Tibial artery (tissue), 4 donors: ENCODE results near the gene TFEC.

Experiments used
- DNase-seq, 2 donors: peaks; one replicate each; pipeline ENCODE4 v3.0.0-alpha.2; 2019
- H3K27ac ChIP-seq, 2 donors: fragments of 200-600 bp; sonication (generic) in 1 of 2; 1 replicate in 1 of 2; 2 replicates in 1 of 2; pipeline ENCODE4 v1.5.1; 2018 to 2019; ENCODE audit warnings: mild to moderate bottlenecking in 1 of 2
- H3K27me3 ChIP-seq, 2 donors: fragments of 200-600 bp; sonication (generic) in 1 of 2; one replicate each; pipeline versions ENCODE4 v1.5.1 to v1.6.0; 2016 to 2019
- H3K36me3 ChIP-seq, 3 donors: fragments of 200-600 bp; sonication (generic) in 2 of 3; one replicate each; pipeline ENCODE4 v1.5.1; 2016 to 2019; ENCODE audit warnings: mild to moderate bottlenecking in 2 of 3
- H3K4me1 ChIP-seq, 4 donors: fragments of 200-600 bp; sonication (generic) in 2 of 4; 1 replicate in 3 of 4; 2 replicates in 1 of 4; pipeline ENCODE4 v1.5.1; 2016 to 2019
- H3K4me3 ChIP-seq, 2 donors: fragments of 200-600 bp; sonication (generic) in 1 of 2; 1 replicate in 1 of 2; 2 replicates in 1 of 2; pipeline ENCODE4 v1.5.1; 2018 to 2019; ENCODE audit warnings: mild to moderate bottlenecking in 2 of 2
- H3K9me3 ChIP-seq, 3 donors: fragments of 200-600 bp; sonication (generic) in 1 of 3; one replicate each; pipeline ENCODE4 v1.5.1; 2016 to 2019
- intact Hi-C: fragments of 100-400 bp; cut with DNase I; formaldehyde crosslinking; loops from one replicate; pipeline ENCODE4 v1.15.0; 2023; ENCODE audit warnings: low total_unique reads
- TF ChIP-seq, protein P1 (sequence below), 2 experiments: fragments of 200-600 bp in 1 of 2; fragments of 450-650 bp in 1 of 2; IDR thresholded peaks; one replicate each; pipeline ENCODE4 v1.5.1; 2017 to 2019; ENCODE audit warnings: antibody characterized with exemption in 2 of 2, mild to moderate bottlenecking in 1 of 2, moderate library complexity in 1 of 2

TFEC gene, protein sequence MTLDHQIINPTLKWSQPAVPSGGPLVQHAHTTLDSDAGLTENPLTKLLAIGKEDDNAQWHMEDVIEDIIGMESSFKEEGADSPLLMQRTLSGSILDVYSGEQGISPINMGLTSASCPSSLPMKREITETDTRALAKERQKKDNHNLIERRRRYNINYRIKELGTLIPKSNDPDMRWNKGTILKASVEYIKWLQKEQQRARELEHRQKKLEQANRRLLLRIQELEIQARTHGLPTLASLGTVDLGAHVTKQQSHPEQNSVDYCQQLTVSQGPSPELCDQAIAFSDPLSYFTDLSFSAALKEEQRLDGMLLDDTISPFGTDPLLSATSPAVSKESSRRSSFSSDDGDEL

DNA sequence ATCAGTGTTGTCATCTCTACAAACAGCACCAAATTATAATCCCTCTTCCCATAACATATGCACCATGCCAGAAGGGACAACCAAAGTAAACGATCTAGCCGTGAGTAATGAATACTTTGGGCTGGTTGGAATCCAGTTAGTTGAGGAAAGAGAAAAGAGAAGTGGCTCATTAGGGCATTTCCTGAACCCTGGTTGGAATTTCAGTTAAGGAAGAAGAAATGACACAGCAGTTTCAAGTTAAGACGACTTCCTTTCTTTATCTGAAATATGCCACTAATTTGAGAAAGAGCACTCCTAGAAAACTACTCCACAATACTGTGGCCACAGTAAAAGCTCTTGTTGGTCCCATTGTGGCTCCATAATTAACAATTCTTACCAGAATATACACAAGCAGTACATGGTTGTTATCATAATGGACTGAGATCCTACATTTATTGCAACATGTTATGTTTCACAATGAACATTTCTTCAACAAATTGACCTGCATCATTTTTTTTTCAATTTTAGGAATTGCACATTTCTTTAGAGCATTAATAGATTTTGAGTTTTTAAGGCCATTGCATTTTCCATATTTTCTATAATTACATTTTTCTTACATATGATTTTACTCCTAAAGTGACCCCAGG is at the start of gene TFEC:
Gene TFEC (minus strand): TSS at position 113 of the 626 bp plus-strand sequence. CDS start 46,322 bp downstream, outside the sequence.
- intact Hi-C loops: no loop called here
- H3K4me3 ChIP-seq: peak within 1 kb of the TSS in 1 of 2 donors; percentile 22
- H3K27ac ChIP-seq: no peak within 1 kb of the TSS
- no peaks in the 10 kb centered on the region for H3K4me1 ChIP-seq
- no peaks in the 10 kb centered on the region for H3K27me3 ChIP-seq
- TF ChIP-seq, protein P1, sequence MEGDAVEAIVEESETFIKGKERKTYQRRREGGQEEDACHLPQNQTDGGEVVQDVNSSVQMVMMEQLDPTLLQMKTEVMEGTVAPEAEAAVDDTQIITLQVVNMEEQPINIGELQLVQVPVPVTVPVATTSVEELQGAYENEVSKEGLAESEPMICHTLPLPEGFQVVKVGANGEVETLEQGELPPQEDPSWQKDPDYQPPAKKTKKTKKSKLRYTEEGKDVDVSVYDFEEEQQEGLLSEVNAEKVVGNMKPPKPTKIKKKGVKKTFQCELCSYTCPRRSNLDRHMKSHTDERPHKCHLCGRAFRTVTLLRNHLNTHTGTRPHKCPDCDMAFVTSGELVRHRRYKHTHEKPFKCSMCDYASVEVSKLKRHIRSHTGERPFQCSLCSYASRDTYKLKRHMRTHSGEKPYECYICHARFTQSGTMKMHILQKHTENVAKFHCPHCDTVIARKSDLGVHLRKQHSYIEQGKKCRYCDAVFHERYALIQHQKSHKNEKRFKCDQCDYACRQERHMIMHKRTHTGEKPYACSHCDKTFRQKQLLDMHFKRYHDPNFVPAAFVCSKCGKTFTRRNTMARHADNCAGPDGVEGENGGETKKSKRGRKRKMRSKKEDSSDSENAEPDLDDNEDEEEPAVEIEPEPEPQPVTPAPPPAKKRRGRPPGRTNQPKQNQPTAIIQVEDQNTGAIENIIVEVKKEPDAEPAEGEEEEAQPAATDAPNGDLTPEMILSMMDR (IDR thresholded peaks at IDR 0.05): no peak
- no peaks in the 10 kb centered on the region for H3K9me3 ChIP-seq
- no peaks in the 10 kb centered on the region for H3K36me3 ChIP-seq
- DNase-seq: no peak

DNA sequence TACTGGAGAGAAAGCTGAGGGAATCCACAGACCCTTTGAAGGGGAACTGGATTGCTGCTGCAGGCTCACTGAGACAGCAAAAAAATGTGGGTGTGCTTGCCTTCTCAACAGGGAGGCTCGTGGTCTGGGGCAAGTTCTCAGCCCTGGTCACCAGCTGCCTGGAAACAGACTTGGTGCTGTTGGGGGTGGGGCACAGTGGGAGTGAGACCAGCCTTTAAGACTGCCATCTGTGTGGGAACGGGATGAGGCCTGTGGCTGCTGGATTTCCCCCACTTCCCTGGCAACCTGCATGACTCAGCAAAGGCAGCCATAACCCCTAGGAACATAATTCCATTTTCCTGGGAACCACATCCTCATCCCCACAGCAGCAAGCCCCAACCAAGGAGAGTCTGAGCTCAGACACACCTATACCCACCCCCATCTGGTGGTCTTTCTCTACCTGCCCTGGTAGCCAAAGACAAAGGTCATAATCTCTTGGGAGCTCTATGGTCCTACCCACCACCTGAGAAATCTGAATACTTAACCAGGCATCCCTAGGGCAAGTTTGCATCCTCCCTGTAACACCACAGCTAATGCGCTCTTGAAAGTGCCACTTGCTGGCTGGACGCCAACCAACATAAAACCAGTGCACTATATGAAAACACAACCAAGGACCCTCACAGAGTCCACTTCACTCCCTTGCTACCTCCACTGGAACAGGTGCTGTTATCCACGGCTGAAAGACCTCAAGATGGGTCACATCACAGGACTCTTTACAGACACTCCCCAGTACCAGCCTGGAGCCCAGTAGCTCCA is 45.0 kb upstream of the TFEC start:
- H3K27me3 ChIP-seq: no peaks in the 10 kb centered on the region
- H3K27ac ChIP-seq: no peak overlapping the region
- H3K9me3 ChIP-seq: no peaks in the 10 kb centered on the region
- intact Hi-C loops: no loop called here
- H3K4me3 ChIP-seq: no peak overlapping the region
- no peaks in the 10 kb centered on the region for H3K4me1 ChIP-seq
- TF ChIP-seq, protein P1 (IDR thresholded peaks at IDR 0.05): no peak
- H3K36me3 ChIP-seq: no peaks in the 10 kb centered on the region
- DNase-seq: no peak

DNA sequence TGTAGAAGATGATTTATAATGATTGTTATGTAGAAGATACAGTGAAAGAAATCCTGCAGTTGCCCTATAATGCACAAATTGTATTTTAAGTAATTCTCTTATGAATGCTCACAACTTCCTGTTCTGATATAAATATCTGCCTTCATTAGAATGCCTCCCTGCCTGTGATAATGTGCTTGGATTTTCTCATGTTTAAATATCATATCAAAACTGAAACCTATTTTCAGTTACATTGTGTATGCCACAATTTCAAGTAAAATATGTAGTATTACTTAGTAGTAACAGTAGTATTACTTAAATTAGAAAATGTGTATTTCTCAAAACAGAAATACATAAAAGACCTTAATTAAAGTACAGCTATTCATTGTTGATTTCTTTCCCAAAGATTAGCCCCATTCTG is 41.1 kb upstream of the TFEC start:
- no peak for DNase-seq
- TF ChIP-seq, protein P1 (IDR thresholded peaks at IDR 0.05): no peak

DNA sequence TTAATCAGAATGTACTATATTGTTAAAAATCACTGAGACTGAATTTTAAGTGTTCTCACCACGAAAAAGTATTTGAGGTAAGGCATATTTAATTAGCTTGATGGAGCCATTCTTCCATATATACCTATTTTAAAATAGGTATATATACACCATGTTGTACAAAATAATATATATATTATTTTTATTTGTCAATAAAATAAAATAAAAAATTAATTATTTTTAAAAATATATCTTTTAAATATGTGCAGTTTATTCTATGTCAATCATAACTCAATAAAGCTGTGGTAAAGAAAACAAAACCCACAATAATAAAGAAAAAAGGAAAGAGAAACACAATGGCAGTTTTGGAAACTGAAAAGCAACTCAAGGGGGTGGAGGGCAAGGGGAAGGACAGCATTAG is 33.6 kb upstream of the TFEC start:
- intact Hi-C loops: no loop called here
- TF ChIP-seq, protein P1 (IDR thresholded peaks at IDR 0.05): no peak
- no peaks in the 10 kb centered on the region for H3K36me3 ChIP-seq

More for the DNA sequence above, 41.1 kb upstream of the TFEC start:
- H3K36me3 ChIP-seq: no peaks in the 10 kb centered on the region
- H3K9me3 ChIP-seq: no peaks in the 10 kb centered on the region
- no peak overlapping the region for H3K4me3 ChIP-seq
- H3K27me3 ChIP-seq: no peaks in the 10 kb centered on the region
- intact Hi-C loops: no loop called here
- H3K4me1 ChIP-seq: no peaks in the 10 kb centered on the region
- H3K27ac ChIP-seq: no peak overlapping the region

DNA sequence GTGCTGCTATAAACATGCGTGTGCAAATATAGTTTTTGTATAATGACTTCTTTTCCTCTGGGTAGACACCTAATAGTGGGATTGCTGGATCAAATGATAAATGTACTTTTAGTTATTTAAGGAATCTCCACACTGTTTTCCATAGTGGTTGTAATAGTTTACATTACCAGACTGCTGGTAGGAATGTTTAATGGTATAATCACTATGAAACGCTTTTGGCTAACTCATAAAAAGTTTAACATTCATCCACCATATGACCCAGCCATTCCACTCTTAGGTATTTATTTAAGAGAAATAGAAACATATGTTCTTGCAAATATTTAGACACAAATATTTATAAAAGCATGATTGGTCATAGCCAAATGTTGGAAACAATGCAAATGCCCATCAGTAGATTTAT is 32.1 kb upstream of the TFEC start:
- Histone ChIP-seq H3K4me3 (no peak overlapping the region), H3K27ac (no peak overlapping the region), H3K9me3 (no peaks in the 10 kb centered on the region), H3K36me3 (no peaks in the 10 kb centered on the region), H3K4me1 (no peaks in the 10 kb centered on the region), H3K27me3 (no peaks in the 10 kb centered on the region)
- intact Hi-C loops: no loop called here
- no peak for DNase-seq
- TF ChIP-seq, protein P1 (IDR thresholded peaks at IDR 0.05): no peak

More for the DNA sequence above, 33.6 kb upstream of the TFEC start:
- H3K27me3 ChIP-seq: no peaks in the 10 kb centered on the region
- no peak for DNase-seq
- H3K27ac ChIP-seq: no peak overlapping the region
- H3K4me1 ChIP-seq: no peaks in the 10 kb centered on the region
- H3K4me3 ChIP-seq: no peak overlapping the region
- no peaks in the 10 kb centered on the region for H3K9me3 ChIP-seq
